Measurements from ENCODE around the gene HIRA. TPM values are rescaled to one million over a fixed set of nuclear protein-coding genes. Genes with fewer than 3 reads are reported as not detected.

HIRA gene
- polyA plus RNA-seq, 2 of the 4 experiments (the other 2 are of a cell fraction) = 12.3 to 16.6 TPM

DNA sequence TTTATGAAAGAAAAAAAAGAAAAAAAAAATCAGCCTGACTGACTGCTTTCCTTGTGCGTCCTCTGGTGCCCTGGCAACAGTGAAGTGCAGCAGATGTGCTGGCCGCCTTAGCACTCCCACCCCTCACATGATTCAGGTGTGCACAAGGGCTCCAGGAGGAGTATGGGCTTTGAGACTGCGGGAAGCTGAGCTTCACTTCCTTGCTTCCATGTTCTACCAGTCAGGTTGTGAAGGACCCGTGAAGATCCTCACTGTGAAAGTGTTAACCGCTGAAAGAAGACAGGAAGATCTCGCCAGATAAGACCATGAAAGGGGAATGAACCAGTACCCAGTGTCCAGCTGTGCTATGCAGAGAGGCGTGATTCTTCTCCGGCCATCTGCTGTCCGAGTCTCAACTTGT lies 48.2 kb downstream of the HIRA start:
- TF ChIP-seq RNF2 (IDR thresholded peaks at IDR 0.05; ENCODE audit: borderline replicate concordance, low read depth) (no peak), EHMT2 (IDR thresholded peaks at IDR 0.05; ENCODE audit: low read depth) (no peak), JUNB (IDR thresholded peaks at IDR 0.05) (no peak), ZFP36 (IDR thresholded peaks at IDR 0.05; ENCODE audit: borderline replicate concordance, partially characterized antibody) (no peak), KDM5A (IDR thresholded peaks at IDR 0.05) (no peak), GATA3 (IDR thresholded peaks at IDR 0.05; ENCODE audit: borderline replicate concordance) (no peak), EHF (CRISPR knock-in tag; IDR thresholded peaks at IDR 0.05) (no peak), RAD21 (conservative IDR thresholded peaks at IDR 0.05 in 1 of 2, IDR thresholded peaks at IDR 0.05 in 1 of 2) (no peak)
- TF ChIP-seq, protein P1, sequence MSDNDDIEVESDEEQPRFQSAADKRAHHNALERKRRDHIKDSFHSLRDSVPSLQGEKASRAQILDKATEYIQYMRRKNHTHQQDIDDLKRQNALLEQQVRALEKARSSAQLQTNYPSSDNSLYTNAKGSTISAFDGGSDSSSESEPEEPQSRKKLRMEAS (IDR thresholded peaks at IDR 0.05) = no peak
- H3K4me2 ChIP-seq = no peak overlapping the region
- H3K27ac ChIP-seq = no peak overlapping the region
- H3K9me3 ChIP-seq = no peaks in the 10 kb centered on the region
- no peak for FAIRE-seq
- H3K4me1 ChIP-seq = no peaks in the 10 kb centered on the region
- no peak for DNase-seq (ENCODE audit: low read depth in 1 of 2, low spot score in 1 of 2)
- no peak for ATAC-seq
- ChIA-PET CTCF (no interaction called here), POLR2A (no interaction called here)
- H3K4me3 ChIP-seq = no peak overlapping the region
- WGBS (ENCODE audit: missing lambda C conversion rate) = 98% methylated on average over 9 of the region's 9 CpGs

DNA sequence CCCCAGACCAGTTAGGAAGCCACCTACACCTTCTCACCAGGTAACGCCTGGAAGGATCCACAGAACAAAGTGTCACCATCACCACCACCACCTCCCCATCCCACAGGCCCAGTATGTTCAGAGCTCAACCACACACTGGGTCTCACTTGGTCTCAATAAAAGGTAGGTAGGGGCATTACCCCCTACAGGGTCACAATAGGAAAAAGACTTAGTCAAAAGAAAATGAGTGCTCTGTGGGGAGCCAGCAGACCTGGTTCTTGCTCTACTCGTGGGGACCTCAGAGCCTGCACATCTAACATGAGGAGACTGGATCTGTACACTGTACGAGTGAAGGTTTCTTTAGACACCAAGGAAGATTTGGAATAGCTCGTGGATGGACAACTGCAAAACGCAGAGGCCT lies 49.3 kb downstream of the HIRA start:
- TF ChIP-seq ESRRA (IDR thresholded peaks at IDR 0.05; ENCODE audit: borderline replicate concordance, low read length) (no peak), ZSCAN20 (CRISPR knock-in tag; IDR thresholded peaks at IDR 0.05) (no peak), KDM1A (IDR thresholded peaks at IDR 0.05; ENCODE audit: low read depth) (no peak), NR3C1 (IDR thresholded peaks at IDR 0.05) (no peak), POLR2A (IDR thresholded peaks at IDR 0.05; ENCODE audit: low read length) (no peak), NPAS2 (CRISPR knock-in tag; IDR thresholded peaks at IDR 0.05; ENCODE audit: borderline replicate concordance) (no peak), FOSB (CRISPR knock-in tag; IDR thresholded peaks at IDR 0.05) (no peak), ZFP36 (IDR thresholded peaks at IDR 0.05; ENCODE audit: borderline replicate concordance, partially characterized antibody) (no peak), CHD2 (IDR thresholded peaks at IDR 0.05; ENCODE audit: low read length, partially characterized antibody) (no peak), BHLHE40 (IDR thresholded peaks at IDR 0.05; ENCODE audit: low read depth, low read length) (no peak), JUN (IDR thresholded peaks at IDR 0.05) (no peak), HDAC2 (IDR thresholded peaks at IDR 0.05) (no peak), HEYL (CRISPR knock-in tag; IDR thresholded peaks at IDR 0.05) (no peak), MAZ (IDR thresholded peaks at IDR 0.05; ENCODE audit: borderline replicate concordance, low read depth, low read length) (no peak), GATA3 (IDR thresholded peaks at IDR 0.05; ENCODE audit: borderline replicate concordance) (no peak), RFX5 (IDR thresholded peaks at IDR 0.05) (no peak), CHD4 (IDR thresholded peaks at IDR 0.05; ENCODE audit: borderline replicate concordance) (no peak)
- TF ChIP-seq, protein P2, sequence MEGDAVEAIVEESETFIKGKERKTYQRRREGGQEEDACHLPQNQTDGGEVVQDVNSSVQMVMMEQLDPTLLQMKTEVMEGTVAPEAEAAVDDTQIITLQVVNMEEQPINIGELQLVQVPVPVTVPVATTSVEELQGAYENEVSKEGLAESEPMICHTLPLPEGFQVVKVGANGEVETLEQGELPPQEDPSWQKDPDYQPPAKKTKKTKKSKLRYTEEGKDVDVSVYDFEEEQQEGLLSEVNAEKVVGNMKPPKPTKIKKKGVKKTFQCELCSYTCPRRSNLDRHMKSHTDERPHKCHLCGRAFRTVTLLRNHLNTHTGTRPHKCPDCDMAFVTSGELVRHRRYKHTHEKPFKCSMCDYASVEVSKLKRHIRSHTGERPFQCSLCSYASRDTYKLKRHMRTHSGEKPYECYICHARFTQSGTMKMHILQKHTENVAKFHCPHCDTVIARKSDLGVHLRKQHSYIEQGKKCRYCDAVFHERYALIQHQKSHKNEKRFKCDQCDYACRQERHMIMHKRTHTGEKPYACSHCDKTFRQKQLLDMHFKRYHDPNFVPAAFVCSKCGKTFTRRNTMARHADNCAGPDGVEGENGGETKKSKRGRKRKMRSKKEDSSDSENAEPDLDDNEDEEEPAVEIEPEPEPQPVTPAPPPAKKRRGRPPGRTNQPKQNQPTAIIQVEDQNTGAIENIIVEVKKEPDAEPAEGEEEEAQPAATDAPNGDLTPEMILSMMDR (IDR thresholded peaks at IDR 0.05) = no peak
- TF ChIP-seq, protein P3, sequence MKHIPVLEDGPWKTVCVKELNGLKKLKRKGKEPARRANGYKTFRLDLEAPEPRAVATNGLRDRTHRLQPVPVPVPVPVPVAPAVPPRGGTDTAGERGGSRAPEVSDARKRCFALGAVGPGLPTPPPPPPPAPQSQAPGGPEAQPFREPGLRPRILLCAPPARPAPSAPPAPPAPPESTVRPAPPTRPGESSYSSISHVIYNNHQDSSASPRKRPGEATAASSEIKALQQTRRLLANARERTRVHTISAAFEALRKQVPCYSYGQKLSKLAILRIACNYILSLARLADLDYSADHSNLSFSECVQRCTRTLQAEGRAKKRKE (CRISPR knock-in tag; IDR thresholded peaks at IDR 0.05; ENCODE audit: low read depth) = no peak
- no peaks in the 10 kb centered on the region for H3K9me3 ChIP-seq
- no peak overlapping the region for H3K4me3 ChIP-seq
- CTCF ChIA-PET = interaction anchor here (0.6 to 0.7 kb wide), 3 partner anchors 10 to 1045 kb away, joined by 3 read pairs; no protein-coding TSS in a partner anchor
- H3K27ac ChIP-seq = no peak overlapping the region
- POLR2A ChIA-PET = no interaction called here
- H3K4me1 ChIP-seq = no peaks in the 10 kb centered on the region
- DNase-seq (ENCODE audit: low read depth in 1 of 2, low spot score in 1 of 2) (no peak), ATAC-seq (no peak), FAIRE-seq (no peak)
- WGBS (ENCODE audit: missing lambda C conversion rate) = 95% methylated on average over 5 of the region's 5 CpGs
- H3K4me2 ChIP-seq = no peak overlapping the region

Data from A549 (cell line).